HEK293 (cell line): ENCODE measurements around the gene CLRN1.

ENCODE experiments used
- CTCF ChIA-PET: fragments of 350-600 bp; formaldehyde crosslinking; extraction: SDS; loops from one replicate; lab custom pipeline; 2021; ENCODE audit warnings: antibody characterized with exemption; lab: Yijun Ruan, JAX
- POLR2A ChIA-PET: fragments of 300-600 bp; formaldehyde crosslinking; extraction: SDS; loops from one replicate; lab custom pipeline; 2020; ENCODE audit warnings: antibody characterized with exemption, inconsistent platforms; lab: Yijun Ruan, JAX
- H3K27ac ChIP-seq: fragments of 200-500 bp; sonication (Bioruptor generic); 2 replicates; pipeline ENCODE4 v1.5.1; 2014; ENCODE audit warnings: low read depth, low read length, control low read depth, inconsistent platforms; ENCODE audit errors: extremely low read depth
- H3K36me3 ChIP-seq, 2 experiments: fragments of 200-500 bp in 1 of 2; sonication (Bioruptor generic) in 1 of 2; 1 replicate in 1 of 2; 2 replicates in 1 of 2; pipeline ENCODE4 v1.5.1; 2014 to 2017; ENCODE audit warnings: inconsistent platforms in 2 of 2, low read length in 2 of 2; ENCODE audit not compliant: control insufficient read depth in 2 of 2, insufficient read depth in 1 of 2
- H3K4me1 ChIP-seq: fragments of 200-500 bp; sonication (Bioruptor generic); 2 replicates; pipeline ENCODE4 v1.5.1; 2014; ENCODE audit warnings: mild to moderate bottlenecking, low read length, inconsistent platforms; ENCODE audit not compliant: control insufficient read depth, insufficient read depth
- H3K4me3 ChIP-seq: 2 replicates; pipeline ENCODE4 v1.5.1; 2011; ENCODE audit warnings: low read depth, mild to moderate bottlenecking, control low read depth, low read length, moderate library complexity
- H3K9me3 ChIP-seq: fragments of 200-500 bp; sonication (Bioruptor generic); 2 replicates; pipeline ENCODE4 v1.5.1; 2014; ENCODE audit warnings: low read depth, low read length, inconsistent platforms; ENCODE audit not compliant: control insufficient read depth, insufficient read depth
- EGR2 ChIP-seq: fragments of 450-650 bp; formaldehyde crosslinking; IDR thresholded peaks from 2 replicates; pipeline ENCODE4 v1.5.1; 2016; ENCODE audit warnings: low read depth, missing biosample characterization, missing genetic modification characterization
- KLF1 ChIP-seq: fragments of 450-650 bp; formaldehyde crosslinking; IDR thresholded peaks from 2 replicates; pipeline ENCODE4 v1.5.1; 2016; ENCODE audit warnings: missing biosample characterization, missing genetic modification characterization
- OSR2 ChIP-seq: fragments of 450-650 bp; formaldehyde crosslinking; IDR thresholded peaks from 2 replicates; pipeline ENCODE4 v1.5.1; 2016; ENCODE audit warnings: missing biosample characterization, missing genetic modification characterization
- ZBTB21 ChIP-seq: fragments of 450-650 bp; formaldehyde crosslinking; IDR thresholded peaks from 2 replicates; pipeline ENCODE4 v1.5.1; 2017; ENCODE audit warnings: missing biosample characterization, missing genetic modification characterization
- ZNF132 ChIP-seq: fragments of 450-650 bp; formaldehyde crosslinking; IDR thresholded peaks from 2 replicates; pipeline ENCODE4 v1.5.1; 2017; ENCODE audit warnings: missing biosample characterization, missing genetic modification characterization, borderline replicate concordance
- ZNF175 ChIP-seq: fragments of 450-650 bp; formaldehyde crosslinking; IDR thresholded peaks from 2 replicates; pipeline ENCODE4 v1.5.1; 2016; ENCODE audit warnings: missing biosample characterization, missing genetic modification characterization
- ZNF2 ChIP-seq: fragments of 450-650 bp; formaldehyde crosslinking; IDR thresholded peaks from 2 replicates; pipeline ENCODE4 v1.5.1; 2016; ENCODE audit warnings: missing biosample characterization, missing genetic modification characterization
- ZNF221 ChIP-seq: fragments of 450-650 bp; formaldehyde crosslinking; IDR thresholded peaks from 2 replicates; pipeline ENCODE4 v1.5.1; 2017; ENCODE audit warnings: missing biosample characterization, missing genetic modification characterization, borderline replicate concordance
- ZNF223 ChIP-seq: fragments of 450-650 bp; formaldehyde crosslinking; IDR thresholded peaks from 2 replicates; pipeline ENCODE4 v1.5.1; 2016; ENCODE audit warnings: missing biosample characterization, missing genetic modification characterization
- ZNF239 ChIP-seq: fragments of 450-650 bp; formaldehyde crosslinking; IDR thresholded peaks from 2 replicates; pipeline ENCODE4 v1.5.1; 2016; ENCODE audit warnings: missing biosample characterization, missing genetic modification characterization
- ZNF37A ChIP-seq: fragments of 450-650 bp; IDR thresholded peaks from 2 replicates; pipeline ENCODE4 v1.5.1; 2018; ENCODE audit warnings: missing biosample characterization, missing genetic modification characterization
- ZNF48 ChIP-seq: fragments of 450-650 bp; formaldehyde crosslinking; IDR thresholded peaks from 2 replicates; pipeline ENCODE4 v1.5.1; 2016; ENCODE audit warnings: missing biosample characterization, missing genetic modification characterization
- ZNF544 ChIP-seq: fragments of 450-650 bp; formaldehyde crosslinking; IDR thresholded peaks from 2 replicates; pipeline ENCODE4 v1.5.0; 2017; ENCODE audit warnings: missing biosample characterization, missing genetic modification characterization
- ZNF626 ChIP-seq: fragments of 450-650 bp; sonication (Bioruptor Pico); formaldehyde crosslinking; IDR thresholded peaks from 2 replicates; pipeline ENCODE4 v1.5.1; 2018; ENCODE audit warnings: missing biosample characterization, missing genetic modification characterization, inconsistent platforms
- ZNF629 ChIP-seq: fragments of 450-650 bp; formaldehyde crosslinking; IDR thresholded peaks from 2 replicates; pipeline ENCODE4 v1.5.1; 2017; ENCODE audit warnings: missing biosample characterization, missing genetic modification characterization
- ZNF654 ChIP-seq: fragments of 450-650 bp; formaldehyde crosslinking; IDR thresholded peaks from 2 replicates; pipeline ENCODE4 v1.5.1; 2016; ENCODE audit warnings: low read depth, missing biosample characterization, missing genetic modification characterization
- ZNF664 ChIP-seq: fragments of 450-650 bp; formaldehyde crosslinking; IDR thresholded peaks from 2 replicates; pipeline ENCODE4 v1.5.1; 2016; ENCODE audit warnings: missing biosample characterization, missing genetic modification characterization
- ZNF777 ChIP-seq: fragments of 450-650 bp; formaldehyde crosslinking; IDR thresholded peaks from 2 replicates; pipeline ENCODE4 v1.5.1; 2017; ENCODE audit warnings: missing biosample characterization, missing genetic modification characterization, borderline replicate concordance
- ZNF791 ChIP-seq: fragments of 450-650 bp; formaldehyde crosslinking; IDR thresholded peaks from 2 replicates; pipeline ENCODE4 v1.5.1; 2016; ENCODE audit warnings: missing biosample characterization, missing genetic modification characterization
- ZNF843 ChIP-seq: fragments of 450-650 bp; formaldehyde crosslinking; IDR thresholded peaks from 2 replicates; pipeline ENCODE4 v1.5.1; 2016; ENCODE audit warnings: missing biosample characterization, missing genetic modification characterization
- TF ChIP-seq, protein P1 (sequence below): IDR thresholded peaks from 2 replicates; pipeline ENCODE4 v1.6.1; 2011; ENCODE audit warnings: mild to moderate bottlenecking, low read depth, low read length, borderline replicate concordance
- TF ChIP-seq, protein P2 (sequence below): fragments of 450-650 bp; formaldehyde crosslinking; IDR thresholded peaks from 2 replicates; pipeline ENCODE4 v1.5.1; 2016; ENCODE audit warnings: missing biosample characterization, missing genetic modification characterization
- TF ChIP-seq, protein P3 (sequence below): fragments of 450-650 bp; formaldehyde crosslinking; IDR thresholded peaks from 2 replicates; pipeline ENCODE4 v1.5.1; 2016; ENCODE audit warnings: missing biosample characterization, missing genetic modification characterization
- TF ChIP-seq, protein P4 (sequence below): fragments of 450-650 bp; formaldehyde crosslinking; IDR thresholded peaks from 2 replicates; pipeline ENCODE4 v1.5.1; 2016; ENCODE audit warnings: missing biosample characterization, missing genetic modification characterization

CLRN1 gene

GRCh38 chr3:150984066-150984465 is 11.5 kb upstream of the CLRN1 start:
- H3K36me3 ChIP-seq, result no peaks in the 10 kb centered on the region
- no peaks in the 10 kb centered on the region for H3K9me3 ChIP-seq
- H3K27ac ChIP-seq, result no peak overlapping the region
- no peak overlapping the region for H3K4me3 ChIP-seq
- POLR2A ChIA-PET, result no interaction called here
- no peaks in the 10 kb centered on the region for H3K4me1 ChIP-seq
- CTCF ChIA-PET, result no interaction called here
- TF ChIP-seq ZBTB21 (no peak), ZNF37A (tag by site-specific recombination) (no peak), ZNF626 (tag by site-specific recombination) (no peak), ZNF777 (tag by site-specific recombination) (no peak), ZNF239 (tag by site-specific recombination) (no peak), ZNF175 (tag by site-specific recombination) (no peak), ZNF791 (tag by site-specific recombination) (no peak), ZNF223 (tag by site-specific recombination) (no peak), EGR2 (no peak), ZNF544 (tag by site-specific recombination) (no peak)
- TF ChIP-seq, protein P1, sequence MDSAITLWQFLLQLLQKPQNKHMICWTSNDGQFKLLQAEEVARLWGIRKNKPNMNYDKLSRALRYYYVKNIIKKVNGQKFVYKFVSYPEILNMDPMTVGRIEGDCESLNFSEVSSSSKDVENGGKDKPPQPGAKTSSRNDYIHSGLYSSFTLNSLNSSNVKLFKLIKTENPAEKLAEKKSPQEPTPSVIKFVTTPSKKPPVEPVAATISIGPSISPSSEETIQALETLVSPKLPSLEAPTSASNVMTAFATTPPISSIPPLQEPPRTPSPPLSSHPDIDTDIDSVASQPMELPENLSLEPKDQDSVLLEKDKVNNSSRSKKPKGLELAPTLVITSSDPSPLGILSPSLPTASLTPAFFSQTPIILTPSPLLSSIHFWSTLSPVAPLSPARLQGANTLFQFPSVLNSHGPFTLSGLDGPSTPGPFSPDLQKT, result no peak
- TF ChIP-seq, protein P2, sequence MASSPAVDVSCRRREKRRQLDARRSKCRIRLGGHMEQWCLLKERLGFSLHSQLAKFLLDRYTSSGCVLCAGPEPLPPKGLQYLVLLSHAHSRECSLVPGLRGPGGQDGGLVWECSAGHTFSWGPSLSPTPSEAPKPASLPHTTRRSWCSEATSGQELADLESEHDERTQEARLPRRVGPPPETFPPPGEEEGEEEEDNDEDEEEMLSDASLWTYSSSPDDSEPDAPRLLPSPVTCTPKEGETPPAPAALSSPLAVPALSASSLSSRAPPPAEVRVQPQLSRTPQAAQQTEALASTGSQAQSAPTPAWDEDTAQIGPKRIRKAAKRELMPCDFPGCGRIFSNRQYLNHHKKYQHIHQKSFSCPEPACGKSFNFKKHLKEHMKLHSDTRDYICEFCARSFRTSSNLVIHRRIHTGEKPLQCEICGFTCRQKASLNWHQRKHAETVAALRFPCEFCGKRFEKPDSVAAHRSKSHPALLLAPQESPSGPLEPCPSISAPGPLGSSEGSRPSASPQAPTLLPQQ, result no peak

DNA sequence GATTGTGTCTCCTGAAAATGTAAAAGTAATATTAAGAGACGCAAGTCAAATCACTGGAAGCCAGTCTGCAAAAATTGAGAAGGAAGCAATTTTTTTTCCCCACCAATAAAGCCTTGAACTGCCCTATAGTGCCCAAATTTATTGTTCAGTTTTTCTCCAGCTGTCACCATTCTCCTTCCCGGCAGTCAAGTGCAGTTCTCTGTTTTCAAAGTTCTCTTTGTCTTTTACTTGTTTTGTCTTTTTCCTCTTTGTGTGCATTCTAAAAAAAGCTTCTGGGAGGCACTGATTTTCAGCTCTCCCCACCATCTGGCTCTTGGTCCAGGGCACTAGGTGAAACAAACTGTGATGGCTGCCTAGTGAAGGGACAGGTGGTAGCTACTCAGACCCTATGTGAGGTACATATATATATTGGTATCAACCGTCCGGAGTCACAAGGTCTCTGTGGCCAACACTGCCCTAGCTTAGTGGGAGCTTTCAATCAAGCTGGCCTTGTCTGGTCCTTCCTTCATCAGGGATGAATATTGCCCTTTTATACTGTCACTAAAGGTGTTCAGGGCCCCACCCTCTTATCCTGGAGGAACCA is 6.1 kb upstream of the CLRN1 start:
- POLR2A ChIA-PET, result no interaction called here

GRCh38 chr3:150975992-150976368 is 3.5 kb upstream of the CLRN1 start:
- TF ChIP-seq, protein P2, result no peak
- TF ChIP-seq, protein P3, sequence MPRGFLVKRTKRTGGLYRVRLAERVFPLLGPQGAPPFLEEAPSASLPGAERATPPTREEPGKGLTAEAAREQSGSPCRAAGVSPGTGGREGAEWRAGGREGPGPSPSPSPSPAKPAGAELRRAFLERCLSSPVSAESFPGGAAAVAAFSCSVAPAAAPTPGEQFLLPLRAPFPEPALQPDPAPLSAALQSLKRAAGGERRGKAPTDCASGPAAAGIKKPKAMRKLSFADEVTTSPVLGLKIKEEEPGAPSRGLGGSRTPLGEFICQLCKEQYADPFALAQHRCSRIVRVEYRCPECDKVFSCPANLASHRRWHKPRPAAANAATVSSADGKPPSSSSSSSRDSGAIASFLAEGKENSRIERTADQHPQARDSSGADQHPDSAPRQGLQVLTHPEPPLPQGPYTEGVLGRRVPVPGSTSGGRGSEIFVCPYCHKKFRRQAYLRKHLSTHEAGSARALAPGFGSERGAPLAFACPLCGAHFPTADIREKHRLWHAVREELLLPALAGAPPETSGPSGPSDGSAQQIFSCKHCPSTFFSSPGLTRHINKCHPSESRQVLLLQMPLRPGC, result no peak
- TF ChIP-seq ZNF654 (tag by site-specific recombination) (no peak), ZNF664 (tag by site-specific recombination) (no peak)
- H3K36me3 ChIP-seq, result no peaks in the 10 kb centered on the region
- H3K4me1 ChIP-seq, result no peaks in the 10 kb centered on the region
- no peak overlapping the region for H3K27ac ChIP-seq
- no peaks in the 10 kb centered on the region for H3K9me3 ChIP-seq
- CTCF ChIA-PET, result interaction anchor here (0.5 kb wide), 1 partner anchor 1853 kb away, joined by 3 read pairs; no protein-coding TSS in a partner anchor
- POLR2A ChIA-PET, result no interaction called here
- H3K4me3 ChIP-seq, result no peak overlapping the region

More for the DNA sequence above, 6.1 kb upstream of the CLRN1 start:
- no peak overlapping the region for H3K27ac ChIP-seq
- no peak overlapping the region for H3K4me3 ChIP-seq
- no peaks in the 10 kb centered on the region for H3K36me3 ChIP-seq
- no peaks in the 10 kb centered on the region for H3K4me1 ChIP-seq
- no peaks in the 10 kb centered on the region for H3K9me3 ChIP-seq
- CTCF ChIA-PET, result no interaction called here
- TF ChIP-seq ZNF843 (tag by site-specific recombination) (no peak), KLF1 (tag by site-specific recombination) (no peak), ZNF2 (no peak), ZNF175 (tag by site-specific recombination) (no peak), ZNF48 (tag by site-specific recombination) (no peak), OSR2 (tag by site-specific recombination) (no peak), ZNF629 (tag by site-specific recombination) (no peak), ZNF221 (tag by site-specific recombination) (no peak), ZNF132 (tag by site-specific recombination) (no peak)
- TF ChIP-seq, protein P4, sequence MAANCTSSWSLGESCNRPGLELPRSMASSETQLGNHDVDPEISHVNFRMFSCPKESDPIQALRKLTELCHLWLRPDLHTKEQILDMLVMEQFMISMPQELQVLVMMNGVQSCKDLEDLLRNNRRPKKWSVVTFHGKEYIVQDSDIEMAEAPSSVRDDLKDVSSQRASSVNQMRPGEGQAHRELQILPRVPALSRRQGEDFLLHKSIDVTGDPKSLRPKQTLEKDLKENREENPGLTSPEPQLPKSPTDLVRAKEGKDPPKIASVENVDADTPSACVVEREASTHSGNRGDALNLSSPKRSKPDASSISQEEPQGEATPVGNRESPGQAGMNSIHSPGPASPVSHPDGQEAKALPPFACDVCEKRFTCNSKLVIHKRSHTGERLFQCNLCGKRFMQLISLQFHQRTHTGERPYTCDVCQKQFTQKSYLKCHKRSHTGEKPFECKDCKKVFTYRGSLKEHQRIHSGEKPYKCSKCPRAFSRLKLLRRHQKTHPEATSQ (tag by site-specific recombination), result no peak
